Measurements from ENCODE around the gene PRSS27.

GRCh38 chr16:2717383-2718263 is 2.4 kb downstream of the PRSS27 start:
- no peak for TF ChIP-seq POLR2A (IDR thresholded peaks at IDR 0.05)
- TF ChIP-seq CTCF (IDR thresholded peaks at IDR 0.05), result no peak

Data from Peyer's patch (tissue), 4 donors.